NCI-H1436 treated with DMSO at 0.1 percent for 48 hours (cell line): ENCODE results near the gene EIF3D.
A peak's percentile ranks its signal among the peaks of the same experiment; 100 is the strongest.
"Not testable (repeated sequence)": the region's sequence is repeated elsewhere in the genome, so short reads cannot be mapped to it uniquely, and the experiment has no call there.

Experiments
- DNase-seq: peaks from one replicate; lab custom pipeline; 2025; lab: John Stamatoyannopoulos, UW

Gene EIF3D

GRCh38 chr22:36550701-36551495, 21.9 kb upstream of the EIF3D start:
- DNase-seq: no peak

- no peak for DNase-seq
Observed at GRCh38 chr22:36549033-36549432, 20.1 kb upstream of the EIF3D start.

GRCh38 chr22:36548606-36549005, 19.6 kb upstream of the EIF3D start:
- no peak for DNase-seq

GRCh38 chr22:36546932-36547331, 18.0 kb upstream of the EIF3D start:
- no peak for DNase-seq

- DNase-seq: no peak
Observed at GRCh38 chr22:36546092-36546804, 17.3 kb upstream of the EIF3D start.

GRCh38 chr22:36544107-36544620, 15.2 kb upstream of the EIF3D start:
- DNase-seq: no peak

GRCh38 chr22:36541831-36542411, 13.0 kb upstream of the EIF3D start:
- no peak for DNase-seq

- DNase-seq: no peak
Observed at GRCh38 chr22:36540867-36541642, 12.1 kb upstream of the EIF3D start.

- no peak for DNase-seq
Observed at GRCh38 chr22:36538529-36538928, 9.6 kb upstream of the EIF3D start.

- peak; percentile 53 for DNase-seq
Observed at GRCh38 chr22:36536717-36537116, 7.8 kb upstream of the EIF3D start.

GRCh38 chr22:36533320-36533719, 4.4 kb upstream of the EIF3D start:
- not testable (repeated sequence) for DNase-seq

GRCh38 chr22:36532466-36532865, 3.5 kb upstream of the EIF3D start:
- DNase-seq: no peak

GRCh38 chr22:36528341-36528740, 625 bp downstream of the EIF3D start:
- no peak for DNase-seq

GRCh38 chr22:36522662-36523061, 6.3 kb downstream of the EIF3D start:
- DNase-seq: no peak

- DNase-seq: no peak
Observed at GRCh38 chr22:36520423-36520822, 8.5 kb downstream of the EIF3D start.

- DNase-seq: not testable (repeated sequence)
Observed at GRCh38 chr22:36519906-36520305, 9.1 kb downstream of the EIF3D start.

- no peak for DNase-seq
Observed at GRCh38 chr22:36514766-36515165, 14.2 kb downstream of the EIF3D start.

- no peak for DNase-seq
Observed at GRCh38 chr22:36512991-36513390, 16.0 kb downstream of the EIF3D start.

GRCh38 chr22:36512333-36512732, 16.6 kb downstream of the EIF3D start:
- DNase-seq: no peak

- DNase-seq: no peak
Observed at GRCh38 chr22:36510966-36511881, 17.7 kb downstream of the EIF3D start.

- DNase-seq: no peak
Observed at GRCh38 chr22:36510384-36510783, 18.6 kb downstream of the EIF3D start.
